Thyroid gland (tissue), 4 donors: Measurements from ENCODE around the gene FOXP2. TPM values are rescaled to one million over a fixed set of nuclear protein-coding genes. Genes with fewer than 3 reads are reported as not detected.

Experiments used
- DNase-seq, 2 donors: peaks; one replicate each; pipeline ENCODE4 v3.0.0-alpha.2; 2019
- H3K27ac ChIP-seq, 3 donors: fragments of 200-600 bp; sonication (generic); 1 replicate in 2 of 3; 2 replicates in 1 of 3; pipeline ENCODE4 v1.5.1; 2016 to 2019; ENCODE audit warnings: mild to moderate bottlenecking in 1 of 3, moderate library complexity in 1 of 3
- H3K27me3 ChIP-seq: fragments of 200-600 bp; sonication (generic); one replicate; pipeline ENCODE4 v1.5.1; 2019
- H3K36me3 ChIP-seq, 2 donors: fragments of 200-600 bp; sonication (generic); one replicate each; pipeline ENCODE4 v1.5.1; 2016 to 2019
- H3K4me1 ChIP-seq, 2 donors: fragments of 200-600 bp; sonication (generic); one replicate each; pipeline ENCODE4 v1.5.1; 2017 to 2019
- H3K4me3 ChIP-seq, 3 donors: fragments of 200-600 bp; sonication (generic); replicated peaks in 1 of 3; 1 replicate in 2 of 3; 2 replicates in 1 of 3; pipeline ENCODE4 v1.5.1; 2016; ENCODE audit warnings: mild to moderate bottlenecking in 1 of 3
- H3K9me3 ChIP-seq: fragments of 200-600 bp; sonication (generic); one replicate; pipeline ENCODE4 v1.5.1; 2017
- CTCF ChIP-seq, 6 experiments: fragments of 200-600 bp in 3 of 6; fragments of 450-650 bp in 3 of 6; sonication (generic) in 3 of 6; IDR thresholded peaks; one replicate each; pipeline ENCODE4 v1.5.1; 2016 to 2019; ENCODE audit warnings: antibody characterized with exemption in 6 of 6, mild to moderate bottlenecking in 2 of 6, inconsistent platforms in 1 of 6, moderate library complexity in 1 of 6
- POLR2A ChIP-seq, 2 donors: fragments of 450-650 bp; IDR thresholded peaks; one replicate each; pipeline ENCODE4 v1.6.1; 2017; ENCODE audit warnings: antibody characterized with exemption in 2 of 2, mild to moderate bottlenecking in 2 of 2, moderate library complexity in 1 of 2
- WGBS, 2 donors: methylation state at CpG; one replicate each; pipeline ENCODE4 v1.1.5; 2017; 5-methylcytosine and 5-hydroxymethylcytosine counted together
- intact Hi-C: fragments of 100-400 bp; cut with DNase I; formaldehyde crosslinking; loops from one replicate; pipeline ENCODE4 v1.15.1; 2023
- total RNA-seq, 4 donors: library from RNA; depleted of rRNA; stranded (reverse); fragments of >200 nt; gene quantifications; one replicate each; pipeline ENCODE4 v1.2.3, GENCODE V29; 2016

FOXP2 gene
- total RNA-seq, 4 donors from 2014 or later, result 24.7 to 46.5 (median 28.0) TPM

GRCh38 chr7:114708646-114709045 is 294.0 kb downstream of the FOXP2 start:
- WGBS, 2 donors, result 36 to 50% methylated on average over 6 of the region's 6 CpGs
- Histone ChIP-seq H3K36me3 (no peaks in the 10 kb centered on the region), H3K4me1 (no peaks in the 10 kb centered on the region), H3K4me3 (no peak overlapping the region), H3K27ac (no peak overlapping the region), H3K27me3 (no peaks in the 10 kb centered on the region), H3K9me3 (no peaks in the 10 kb centered on the region)
- peak; percentile 78 to 81 for DNase-seq
- intact Hi-C loops, result no loop called here
- TF ChIP-seq CTCF (IDR thresholded peaks at IDR 0.05), result no peak
- TF ChIP-seq POLR2A (IDR thresholded peaks at IDR 0.05), result no peak

DNA sequence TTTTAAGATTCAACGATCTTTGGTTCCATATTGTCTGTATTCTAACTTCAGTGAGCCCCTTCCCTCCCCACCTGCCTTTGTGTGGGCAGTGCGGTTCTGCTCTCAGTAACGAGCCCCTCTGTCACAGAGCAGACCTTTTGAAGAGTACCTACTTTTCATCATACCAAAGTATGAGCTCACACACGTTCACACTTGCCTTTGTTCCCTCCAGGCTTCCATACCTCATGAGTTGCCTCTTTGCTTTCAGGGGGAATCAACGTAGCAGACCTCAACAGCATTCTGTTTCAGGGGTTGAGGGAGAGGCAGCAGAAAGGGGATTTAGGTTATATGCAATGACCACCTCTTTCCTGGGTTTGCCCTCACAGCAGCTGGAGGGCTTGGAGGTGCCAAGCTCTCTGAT is 295.9 kb downstream of the FOXP2 start:
- Histone ChIP-seq H3K4me1 (no peaks in the 10 kb centered on the region), H3K27me3 (no peaks in the 10 kb centered on the region), H3K27ac (no peak overlapping the region), H3K36me3 (no peaks in the 10 kb centered on the region), H3K9me3 (no peaks in the 10 kb centered on the region), H3K4me3 (no peak overlapping the region)
- 88 to 90% methylated on average over 5 of the region's 5 CpGs for whole genome bisulfite sequencing, 2 donors
- TF ChIP-seq CTCF (IDR thresholded peaks at IDR 0.05) (no peak), POLR2A (IDR thresholded peaks at IDR 0.05) (no peak)
- intact Hi-C loops, result no loop called here
- DNase-seq, result no peak

- H3K4me3 ChIP-seq, result no peak overlapping the region
- H3K27me3 ChIP-seq, result no peaks in the 10 kb centered on the region
- intact Hi-C loops, result no loop called here
- WGBS, 2 donors, result 81% methylated on average over 4 of the region's 4 CpGs
- H3K4me1 ChIP-seq, result no peaks in the 10 kb centered on the region
- TF ChIP-seq CTCF (IDR thresholded peaks at IDR 0.05) (no peak), POLR2A (IDR thresholded peaks at IDR 0.05) (no peak)
- no peak overlapping the region for H3K27ac ChIP-seq
- no peak for DNase-seq
- H3K36me3 ChIP-seq, result no peaks in the 10 kb centered on the region
- no peaks in the 10 kb centered on the region for H3K9me3 ChIP-seq
These were observed 296.6 kb downstream of the FOXP2 start for GRCh38 chr7:114711241-114711640.

- no peaks in the 10 kb centered on the region for H3K36me3 ChIP-seq
- H3K27me3 ChIP-seq, result no peaks in the 10 kb centered on the region
- intact Hi-C loops, result no loop called here
- DNase-seq, result no peak
- H3K9me3 ChIP-seq, result no peaks in the 10 kb centered on the region
- no peak overlapping the region for H3K27ac ChIP-seq
- H3K4me3 ChIP-seq, result no peak overlapping the region
- WGBS, 2 donors, result 53 to 57% methylated on average over 3 of the region's 3 CpGs
- no peaks in the 10 kb centered on the region for H3K4me1 ChIP-seq
- TF ChIP-seq CTCF (IDR thresholded peaks at IDR 0.05) (no peak), POLR2A (IDR thresholded peaks at IDR 0.05) (no peak)
These were observed 301.3 kb downstream of the FOXP2 start for GRCh38 chr7:114715907-114716306.

DNA sequence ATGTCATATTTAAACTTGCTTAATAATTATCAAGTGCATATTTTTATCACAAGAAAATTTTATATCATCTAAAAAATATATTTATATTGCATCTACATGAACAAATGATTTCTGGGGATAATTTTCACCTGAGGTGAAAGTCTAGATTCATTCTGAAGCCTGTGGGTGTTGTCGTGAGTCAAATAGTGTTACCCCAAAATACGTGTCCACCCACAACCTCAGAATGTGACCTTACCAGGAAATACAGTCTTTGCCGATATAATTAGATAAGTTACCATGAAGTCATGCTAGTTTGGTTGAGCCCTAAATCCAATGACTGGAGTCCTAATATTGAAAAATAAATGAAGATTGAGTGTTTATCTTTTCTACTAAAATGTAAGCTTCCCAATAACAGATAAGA is 304.2 kb downstream of the FOXP2 start:
- no peaks in the 10 kb centered on the region for H3K9me3 ChIP-seq
- intact Hi-C loops, result no loop called here
- no peak overlapping the region for H3K4me3 ChIP-seq
- H3K36me3 ChIP-seq, result no peaks in the 10 kb centered on the region
- no peak for DNase-seq
- no peak overlapping the region for H3K27ac ChIP-seq
- no peaks in the 10 kb centered on the region for H3K4me1 ChIP-seq
- TF ChIP-seq POLR2A (IDR thresholded peaks at IDR 0.05), result no peak
- TF ChIP-seq CTCF (IDR thresholded peaks at IDR 0.05), result no peak
- WGBS, 2 donors, result 86 to 94% methylated on average over 3 of the region's 3 CpGs
- no peaks in the 10 kb centered on the region for H3K27me3 ChIP-seq
